ENCODE measurements around the gene GBE1. TPM values are rescaled to one million over a fixed set of nuclear protein-coding genes. Genes with fewer than 3 reads are reported as not detected.

The GBE1 gene
- polyA plus RNA-seq, 3 donors from 2014 or later, result 12.9 to 21.7 (median 16.2) TPM

GRCh38 chr3:81743096-81744025 is 18.1 kb downstream of the GBE1 start:
- Mint-ChIP-seq H3K27ac (no peak overlapping the region), H3K9me3 (no peaks in the 10 kb centered on the region), H3K4me3 (no peak overlapping the region), H3K4me1 (peaks cover 12 to 15% of the 10 kb centered on the region in 2 donors), H3K27me3 (ENCODE audit: low read depth in 3 of 3) (peaks cover 0 to 1% (median 0%) of the 10 kb centered on the region in 3 donors), H3K36me3 (peaks cover 0 to 7% (median 5%) of the 10 kb centered on the region in 3 donors)
- DNase-seq, result no peak

DNA sequence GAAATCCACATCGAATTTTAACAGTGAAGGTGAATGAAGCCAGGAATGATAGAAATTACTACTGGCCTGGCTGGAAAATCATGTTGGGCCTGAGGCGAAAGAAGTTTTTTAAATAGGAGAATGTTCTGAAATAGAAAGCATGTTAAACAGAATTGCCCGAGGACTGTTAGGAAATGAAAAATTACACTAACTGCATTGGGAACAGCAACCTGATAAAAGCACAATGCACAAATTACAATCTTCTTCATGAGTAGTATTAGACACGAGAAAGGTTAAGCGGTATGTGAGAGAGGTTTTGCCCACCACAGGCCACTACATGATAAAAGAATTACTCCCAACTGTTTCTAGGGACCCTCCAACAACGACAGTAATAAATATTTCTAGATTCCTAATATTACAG is 18.9 kb downstream of the GBE1 start:
- peaks cover 0 to 7% (median 5%) of the 10 kb centered on the region in 3 donors for H3K36me3 Mint-ChIP-seq
- no peak overlapping the region for H3K4me3 Mint-ChIP-seq
- H3K27ac Mint-ChIP-seq, result no peak overlapping the region
- no peaks in the 10 kb centered on the region for H3K9me3 Mint-ChIP-seq
- peaks cover 0 to 1% (median 0%) of the 10 kb centered on the region in 3 donors for H3K27me3 Mint-ChIP-seq (ENCODE audit: low read depth in 3 of 3)
- H3K4me1 Mint-ChIP-seq, result peaks cover 8 to 10% of the 10 kb centered on the region in 2 donors
- DNase-seq, result no peak

GRCh38 chr3:81741216-81741615 is 20.2 kb downstream of the GBE1 start:
- H3K9me3 Mint-ChIP-seq, result no peaks in the 10 kb centered on the region
- H3K27me3 Mint-ChIP-seq (ENCODE audit: low read depth in 3 of 3), result peaks cover 0 to 1% (median 0%) of the 10 kb centered on the region in 3 donors
- no peak overlapping the region for H3K4me3 Mint-ChIP-seq
- H3K36me3 Mint-ChIP-seq, result peaks cover 0 to 7% (median 5%) of the 10 kb centered on the region in 3 donors
- DNase-seq, result no peak
- H3K27ac Mint-ChIP-seq, result no peak overlapping the region
- H3K4me1 Mint-ChIP-seq, result peaks cover 0 to 1% of the 10 kb centered on the region in 2 donors

DNA sequence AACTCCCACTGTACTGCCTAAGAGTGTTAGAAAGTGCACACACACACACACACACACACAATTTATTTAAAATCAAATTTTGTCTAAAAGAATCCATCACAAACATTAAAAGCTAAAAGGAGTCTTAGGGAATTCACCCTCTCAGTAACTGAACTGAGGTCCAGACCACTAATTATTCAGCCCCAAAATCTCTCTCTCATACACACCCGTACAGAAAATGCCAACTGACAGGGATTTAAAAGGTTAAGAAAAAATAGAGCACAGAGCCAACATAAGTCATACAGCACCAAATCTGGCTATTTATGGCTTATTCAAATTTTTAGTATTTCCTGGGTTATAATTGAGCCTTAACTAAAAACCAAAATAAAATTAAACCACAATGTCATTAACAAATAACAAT is 20.7 kb downstream of the GBE1 start:
- H3K27me3 Mint-ChIP-seq (ENCODE audit: low read depth in 3 of 3), result peaks cover 0 to 1% (median 0%) of the 10 kb centered on the region in 3 donors

GRCh38 chr3:81735334-81735733 is 26.1 kb downstream of the GBE1 start:
- DNase-seq, result no peak
- peaks cover 0 to 1% (median 0%) of the 10 kb centered on the region in 3 donors for H3K27me3 Mint-ChIP-seq (ENCODE audit: low read depth in 3 of 3)
- peaks cover 22 to 29% of the 10 kb centered on the region in 2 donors for H3K4me1 Mint-ChIP-seq
- H3K27ac Mint-ChIP-seq, result no peak overlapping the region
- no peak overlapping the region for H3K4me3 Mint-ChIP-seq
- H3K9me3 Mint-ChIP-seq, result no peaks in the 10 kb centered on the region
- H3K36me3 Mint-ChIP-seq, result peaks cover 0 to 9% (median 0%) of the 10 kb centered on the region in 3 donors

More for the DNA sequence above, 20.7 kb downstream of the GBE1 start:
- no peak for DNase-seq
- peak overlapping the region in 1 of 6 donors; percentile 15 for H3K27ac Mint-ChIP-seq
- H3K4me1 Mint-ChIP-seq, result peaks cover 0 to 4% of the 10 kb centered on the region in 2 donors
- no peaks in the 10 kb centered on the region for H3K9me3 Mint-ChIP-seq
- peaks cover 0 to 7% (median 5%) of the 10 kb centered on the region in 3 donors for H3K36me3 Mint-ChIP-seq
- H3K4me3 Mint-ChIP-seq, result no peak overlapping the region

GRCh38 chr3:81734742-81735141 is 26.7 kb downstream of the GBE1 start:
- H3K36me3 Mint-ChIP-seq, result peaks cover 0 to 9% (median 0%) of the 10 kb centered on the region in 3 donors
- H3K9me3 Mint-ChIP-seq, result no peaks in the 10 kb centered on the region
- H3K27me3 Mint-ChIP-seq (ENCODE audit: low read depth in 3 of 3), result peaks cover 0 to 1% (median 0%) of the 10 kb centered on the region in 3 donors
- H3K4me1 Mint-ChIP-seq, result peaks cover 22 to 29% of the 10 kb centered on the region in 2 donors
- H3K4me3 Mint-ChIP-seq, result peak overlapping the region in 1 of 5 donors; percentile 7
- no peak for DNase-seq
- H3K27ac Mint-ChIP-seq, result no peak overlapping the region

- peaks cover 0 to 4% (median 0%) of the 10 kb centered on the region in 3 donors for H3K36me3 Mint-ChIP-seq
- DNase-seq, result no peak
- peaks cover 0 to 1% (median 0%) of the 10 kb centered on the region in 3 donors for H3K27me3 Mint-ChIP-seq (ENCODE audit: low read depth in 3 of 3)
Measured at GRCh38 chr3:81732642-81733041, 28.8 kb downstream of the GBE1 start.

GRCh38 chr3:81728766-81729544 is 32.5 kb downstream of the GBE1 start:
- peaks cover 0 to 4% (median 0%) of the 10 kb centered on the region in 3 donors for H3K36me3 Mint-ChIP-seq
- peaks cover 0 to 1% (median 0%) of the 10 kb centered on the region in 3 donors for H3K27me3 Mint-ChIP-seq (ENCODE audit: low read depth in 3 of 3)

More at GRCh38 chr3:81732642-81733041, 28.8 kb downstream of the GBE1 start:
- H3K4me3 Mint-ChIP-seq, result no peak overlapping the region
- peak overlapping the region in 1 of 6 donors; percentile 13 for H3K27ac Mint-ChIP-seq
- no peaks in the 10 kb centered on the region for H3K9me3 Mint-ChIP-seq
- H3K4me1 Mint-ChIP-seq, result peaks cover 23 to 36% of the 10 kb centered on the region in 2 donors

GRCh38 chr3:81726735-81727134 is 34.7 kb downstream of the GBE1 start:
- H3K9me3 Mint-ChIP-seq, result no peaks in the 10 kb centered on the region
- H3K27me3 Mint-ChIP-seq (ENCODE audit: low read depth in 3 of 3), result peaks cover 0 to 4% (median 0%) of the 10 kb centered on the region in 3 donors
- no peak overlapping the region for H3K4me3 Mint-ChIP-seq
- no peak overlapping the region for H3K27ac Mint-ChIP-seq
- DNase-seq, result no peak
- peaks cover 0 to 4% (median 0%) of the 10 kb centered on the region in 3 donors for H3K36me3 Mint-ChIP-seq
- H3K4me1 Mint-ChIP-seq, result peaks cover 10 to 13% of the 10 kb centered on the region in 2 donors

More at GRCh38 chr3:81728766-81729544, 32.5 kb downstream of the GBE1 start:
- Mint-ChIP-seq H3K27ac (no peak overlapping the region), H3K4me1 (peaks cover 13 to 27% of the 10 kb centered on the region in 2 donors), H3K9me3 (no peaks in the 10 kb centered on the region), H3K4me3 (no peak overlapping the region)
- no peak for DNase-seq

DNA sequence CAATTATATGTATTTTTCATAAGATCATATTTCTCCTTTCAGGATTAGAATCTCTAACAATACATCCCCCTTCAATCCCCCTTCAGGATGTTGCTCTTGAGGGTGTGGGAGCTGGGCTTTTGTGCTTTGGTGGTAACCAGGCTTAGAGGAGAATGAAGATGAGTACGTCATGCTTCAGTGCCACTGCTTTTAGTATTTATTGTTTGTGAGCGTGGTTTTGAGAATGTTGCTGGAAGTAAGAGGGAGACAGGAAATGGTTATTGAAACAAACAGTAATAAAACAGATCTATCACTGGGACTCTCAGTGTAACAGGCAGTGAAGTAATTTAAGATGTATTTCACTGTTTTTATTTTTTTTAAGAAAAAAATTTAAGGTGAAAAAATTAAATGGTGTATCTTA is 35.3 kb downstream of the GBE1 start:
- peak overlapping the region in 1 of 5 donors; percentile 10 for H3K4me3 Mint-ChIP-seq
- no peak for DNase-seq
- peaks cover 10 to 13% of the 10 kb centered on the region in 2 donors for H3K4me1 Mint-ChIP-seq
- peaks cover 0 to 4% (median 0%) of the 10 kb centered on the region in 3 donors for H3K27me3 Mint-ChIP-seq (ENCODE audit: low read depth in 3 of 3)
- no peaks in the 10 kb centered on the region for H3K36me3 Mint-ChIP-seq
- H3K27ac Mint-ChIP-seq, result no peak overlapping the region
- H3K9me3 Mint-ChIP-seq, result no peaks in the 10 kb centered on the region

DNA sequence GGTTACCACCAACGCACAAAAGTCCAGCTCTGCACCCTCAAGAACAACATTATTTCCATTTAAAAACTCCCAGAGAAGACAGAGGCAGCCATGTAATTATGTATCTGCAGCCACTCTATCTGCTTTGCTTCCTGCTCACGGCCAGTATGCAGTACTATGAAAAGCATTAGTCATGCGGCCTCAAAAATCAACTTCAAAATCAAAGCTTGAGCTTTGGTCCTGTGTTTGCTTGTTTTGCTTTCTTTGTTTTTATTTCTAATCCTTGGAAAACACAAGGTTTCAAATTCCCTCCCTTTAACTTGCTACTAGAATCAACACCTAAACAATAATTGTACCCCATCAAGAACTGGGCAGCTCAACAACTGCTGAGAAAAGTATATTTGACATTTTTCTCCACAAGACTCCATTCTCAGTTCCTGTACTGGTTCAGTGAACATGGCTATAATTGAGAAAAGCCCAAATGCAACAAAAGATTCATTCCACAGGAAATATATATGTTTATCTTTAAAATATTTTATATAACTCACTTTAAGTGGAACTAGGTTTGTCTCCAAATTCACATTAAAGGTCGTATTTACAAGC is 37.6 kb downstream of the GBE1 start:
- H3K4me1 Mint-ChIP-seq, result peaks cover 6 to 9% of the 10 kb centered on the region in 2 donors
- no peak for DNase-seq
- no peaks in the 10 kb centered on the region for H3K9me3 Mint-ChIP-seq
- H3K4me3 Mint-ChIP-seq, result no peak overlapping the region
- peaks cover 0 to 3% (median 0%) of the 10 kb centered on the region in 3 donors for H3K36me3 Mint-ChIP-seq
- H3K27me3 Mint-ChIP-seq (ENCODE audit: low read depth in 3 of 3), result peaks cover 0 to 2% (median 0%) of the 10 kb centered on the region in 3 donors
- no peak overlapping the region for H3K27ac Mint-ChIP-seq

DNA sequence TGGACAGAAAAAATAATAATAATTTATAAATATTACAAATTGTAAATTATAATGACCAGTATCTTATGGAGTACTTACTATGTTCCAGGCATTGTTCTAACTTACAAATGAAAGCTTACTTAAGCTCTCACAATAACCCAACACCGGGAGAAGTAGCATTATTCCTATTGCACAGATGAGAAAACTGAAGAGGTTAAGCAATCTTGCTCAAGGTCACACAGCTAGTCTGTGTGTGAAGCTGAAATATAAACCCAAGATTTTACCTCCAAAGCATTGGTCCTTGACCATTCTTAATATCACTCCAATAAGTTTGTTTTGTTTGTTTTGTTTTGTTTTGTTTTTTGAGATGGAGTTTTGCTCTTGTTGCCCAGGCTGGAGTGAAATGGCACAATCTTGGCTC is 43.1 kb downstream of the GBE1 start:
- Mint-ChIP-seq H3K27ac (peak overlapping the region in 1 of 6 donors; percentile 30), H3K27me3 (ENCODE audit: low read depth in 3 of 3) (no peaks in the 10 kb centered on the region), H3K4me1 (peaks cover 3 to 6% of the 10 kb centered on the region in 2 donors), H3K36me3 (peaks cover 0 to 3% (median 3%) of the 10 kb centered on the region in 3 donors), H3K9me3 (no peaks in the 10 kb centered on the region), H3K4me3 (no peak overlapping the region)
- DNase-seq, result no peak

DNA sequence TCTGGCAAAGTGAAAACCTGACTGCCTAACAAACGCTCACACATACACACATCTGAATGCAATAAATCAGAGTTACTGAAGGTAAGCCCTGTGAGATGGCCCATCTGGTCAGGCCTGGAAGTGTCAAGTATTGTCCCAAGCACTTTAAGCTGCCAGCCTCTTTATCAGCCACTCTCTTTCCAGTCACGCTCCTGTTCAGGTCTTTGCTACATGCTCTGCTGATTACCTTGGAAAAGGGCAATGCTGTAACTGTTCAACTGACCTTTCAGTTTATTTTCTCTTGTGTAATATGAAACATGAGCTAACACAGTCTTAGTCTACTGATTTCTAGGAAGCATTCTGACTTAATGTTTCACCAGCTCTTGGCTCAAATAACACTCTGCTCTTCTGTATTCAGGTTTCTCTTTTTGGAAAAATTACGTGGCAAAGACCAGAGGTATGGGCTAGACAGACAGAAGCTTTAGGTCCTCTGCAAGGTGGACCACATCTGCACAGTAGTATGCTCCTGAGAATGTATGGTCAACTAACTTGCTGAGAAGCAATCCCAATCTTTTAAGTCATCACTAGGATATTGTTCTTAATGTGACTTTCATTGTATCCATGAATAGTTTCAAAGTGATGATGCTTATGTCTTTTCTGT is 44.5 kb downstream of the GBE1 start:
- Mint-ChIP-seq H3K36me3 (peaks cover 0 to 3% (median 3%) of the 10 kb centered on the region in 3 donors), H3K27ac (peak overlapping the region in 1 of 6 donors; percentile 71), H3K27me3 (ENCODE audit: low read depth in 3 of 3) (no peaks in the 10 kb centered on the region), H3K9me3 (no peaks in the 10 kb centered on the region), H3K4me1 (peaks cover 3 to 6% of the 10 kb centered on the region in 2 donors), H3K4me3 (no peak overlapping the region)
- no peak for DNase-seq

Data from immature natural killer cell (primary cell).